OCI-LY1 (cell line): Measurements from ENCODE around the gene MDH1B.

ENCODE experiments used
- H2AFZ ChIP-seq: fragments of 200-600 bp; sonication (generic), shearing (Covaris generic); 2 replicates; pipeline ENCODE4 v1.6.0; 2014; ENCODE audit warnings: antibody characterized with exemption, mild to moderate bottlenecking, low read length
- H3F3A ChIP-seq: fragments of 200-600 bp; sonication (generic), shearing (Covaris generic); 2 replicates; pipeline ENCODE4 v1.6.0; 2014; ENCODE audit warnings: mild to moderate bottlenecking, antibody characterized with exemption, low read length, moderate library complexity; ENCODE audit not compliant: insufficient read depth
- H3K27ac ChIP-seq: fragments of 200-600 bp; sonication (generic); 2 replicates; pipeline ENCODE4 v1.5.1; 2014; ENCODE audit warnings: low read length, mixed run types, mild to moderate bottlenecking, low read depth; ENCODE audit not compliant: poor library complexity, severe bottlenecking
- H3K27me3 ChIP-seq: fragments of 200-600 bp; sonication (generic); 2 replicates; pipeline ENCODE4 v1.6.0; 2014; ENCODE audit warnings: antibody characterized with exemption, mild to moderate bottlenecking, low read length, moderate library complexity; ENCODE audit not compliant: insufficient read depth
- H3K36me3 ChIP-seq: fragments of 200-600 bp; sonication (generic); 2 replicates; pipeline ENCODE4 v1.6.1; 2014; ENCODE audit warnings: mild to moderate bottlenecking, antibody characterized with exemption, low read length, moderate library complexity, mixed read lengths; ENCODE audit not compliant: insufficient read depth
- H3K4me1 ChIP-seq: fragments of 200-600 bp; sonication (generic); 2 replicates; pipeline ENCODE4 v1.5.1; 2014; ENCODE audit warnings: mild to moderate bottlenecking, low read length, moderate library complexity; ENCODE audit not compliant: insufficient read depth, severe bottlenecking
- H3K4me2 ChIP-seq: fragments of 200-600 bp; sonication (generic), shearing (Covaris generic); 2 replicates; pipeline ENCODE4 v1.6.1; 2014; ENCODE audit warnings: low read length
- H3K4me3 ChIP-seq: fragments of 200-600 bp; sonication (generic); 2 replicates; pipeline ENCODE4 v1.5.1; 2014; ENCODE audit warnings: low read length, low read depth, mild to moderate bottlenecking, mixed read lengths; ENCODE audit not compliant: poor library complexity, severe bottlenecking
- H3K79me2 ChIP-seq: fragments of 200-600 bp; shearing (Covaris generic); 2 replicates; pipeline ENCODE4 v1.6.1; 2016; ENCODE audit warnings: mixed run types, low read length, mixed read lengths; ENCODE audit not compliant: insufficient read depth
- H3K9ac ChIP-seq: fragments of 200-600 bp; sonication (generic), shearing (Covaris generic); 2 replicates; pipeline ENCODE4 v1.6.1; 2014; ENCODE audit warnings: mild to moderate bottlenecking, low read length, mixed read lengths
- H3K9me2 ChIP-seq: fragments of 200-600 bp; sonication (generic), shearing (Covaris generic); 2 replicates; pipeline ENCODE4 v1.6.1; 2014; ENCODE audit warnings: low read depth, mild to moderate bottlenecking, low read length, mixed read lengths
- H3K9me3 ChIP-seq: fragments of 200-600 bp; shearing (Covaris generic); 2 replicates; pipeline ENCODE4 v1.6.1; 2014; ENCODE audit warnings: low read length, mixed read lengths
- H4K20me1 ChIP-seq: fragments of 200-600 bp; sonication (generic), shearing (Covaris generic); 2 replicates; pipeline ENCODE4 v1.6.0; 2016; ENCODE audit warnings: mild to moderate bottlenecking, low read length; ENCODE audit not compliant: insufficient read depth
- EZH2 ChIP-seq: fragments of 200-600 bp; sonication (generic), shearing (Covaris generic); IDR thresholded peaks from 2 replicates; pipeline ENCODE4 v1.8.0; 2017; ENCODE audit warnings: borderline replicate concordance, mixed run types, mild to moderate bottlenecking, antibody characterized with exemption, low read length, moderate library complexity, mixed read lengths
- TF ChIP-seq, protein P1 (sequence below): fragments of 200-600 bp; sonication (generic), shearing (Covaris generic); IDR thresholded peaks from 2 replicates; pipeline ENCODE4 v1.5.1; 2017; ENCODE audit warnings: mild to moderate bottlenecking, antibody characterized with exemption, low read length, moderate library complexity, mixed read lengths

MDH1B gene

DNA sequence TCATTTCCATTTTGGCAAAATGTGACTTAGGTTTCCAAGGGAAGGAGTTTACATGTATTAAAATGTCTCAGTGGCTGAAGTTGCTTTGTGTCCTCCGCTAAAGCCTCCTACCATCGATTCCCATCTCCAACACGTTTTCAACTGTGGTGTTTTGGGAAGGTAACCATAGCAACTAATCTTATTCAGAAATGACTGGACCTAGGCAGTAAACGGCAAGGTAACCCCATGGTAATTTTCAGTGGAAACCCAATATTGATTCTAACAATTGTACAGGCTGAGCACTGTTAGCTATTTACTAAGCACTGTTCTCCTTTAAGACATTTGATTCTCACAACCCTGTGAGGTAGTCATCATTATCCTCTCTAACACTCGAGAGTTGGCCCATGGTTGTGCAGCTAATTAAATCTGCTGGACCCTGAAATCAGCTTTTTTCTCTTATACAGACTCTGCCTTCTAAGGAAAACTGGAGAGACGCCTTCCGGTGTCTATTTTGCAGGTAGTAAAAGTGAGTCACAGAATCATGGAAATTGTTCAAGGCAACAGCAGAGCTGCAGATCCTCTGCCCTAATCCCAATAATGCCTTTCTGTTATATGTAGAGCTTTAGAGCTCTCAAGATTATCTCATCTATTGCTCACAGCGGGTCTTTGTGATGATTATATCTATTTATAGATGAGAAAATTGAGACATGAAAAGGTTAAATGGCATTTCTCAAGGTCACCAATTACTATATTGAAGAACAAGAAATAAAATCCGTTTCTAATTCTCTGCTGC lies 36.5 kb upstream of the MDH1B start:
- TF ChIP-seq, protein P1, sequence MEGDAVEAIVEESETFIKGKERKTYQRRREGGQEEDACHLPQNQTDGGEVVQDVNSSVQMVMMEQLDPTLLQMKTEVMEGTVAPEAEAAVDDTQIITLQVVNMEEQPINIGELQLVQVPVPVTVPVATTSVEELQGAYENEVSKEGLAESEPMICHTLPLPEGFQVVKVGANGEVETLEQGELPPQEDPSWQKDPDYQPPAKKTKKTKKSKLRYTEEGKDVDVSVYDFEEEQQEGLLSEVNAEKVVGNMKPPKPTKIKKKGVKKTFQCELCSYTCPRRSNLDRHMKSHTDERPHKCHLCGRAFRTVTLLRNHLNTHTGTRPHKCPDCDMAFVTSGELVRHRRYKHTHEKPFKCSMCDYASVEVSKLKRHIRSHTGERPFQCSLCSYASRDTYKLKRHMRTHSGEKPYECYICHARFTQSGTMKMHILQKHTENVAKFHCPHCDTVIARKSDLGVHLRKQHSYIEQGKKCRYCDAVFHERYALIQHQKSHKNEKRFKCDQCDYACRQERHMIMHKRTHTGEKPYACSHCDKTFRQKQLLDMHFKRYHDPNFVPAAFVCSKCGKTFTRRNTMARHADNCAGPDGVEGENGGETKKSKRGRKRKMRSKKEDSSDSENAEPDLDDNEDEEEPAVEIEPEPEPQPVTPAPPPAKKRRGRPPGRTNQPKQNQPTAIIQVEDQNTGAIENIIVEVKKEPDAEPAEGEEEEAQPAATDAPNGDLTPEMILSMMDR, result no peak
- TF ChIP-seq EZH2, result no peak
- no peak overlapping the region for H2AFZ ChIP-seq
- no peaks in the 10 kb centered on the region for H3K79me2 ChIP-seq
- H3K4me3 ChIP-seq, result no peak overlapping the region
- H3K27ac ChIP-seq, result no peak overlapping the region
- H3K4me2 ChIP-seq, result no peak overlapping the region
- no peak overlapping the region for H3K9ac ChIP-seq
- H3K9me3 ChIP-seq, result no peaks in the 10 kb centered on the region
- H3K36me3 ChIP-seq, result no peaks in the 10 kb centered on the region
- H3F3A ChIP-seq, result no peaks in the 10 kb centered on the region
- no peaks in the 10 kb centered on the region for H3K4me1 ChIP-seq
- no peaks in the 10 kb centered on the region for H3K27me3 ChIP-seq
- H3K9me2 ChIP-seq, result no peaks in the 10 kb centered on the region
- no peaks in the 10 kb centered on the region for H4K20me1 ChIP-seq

DNA sequence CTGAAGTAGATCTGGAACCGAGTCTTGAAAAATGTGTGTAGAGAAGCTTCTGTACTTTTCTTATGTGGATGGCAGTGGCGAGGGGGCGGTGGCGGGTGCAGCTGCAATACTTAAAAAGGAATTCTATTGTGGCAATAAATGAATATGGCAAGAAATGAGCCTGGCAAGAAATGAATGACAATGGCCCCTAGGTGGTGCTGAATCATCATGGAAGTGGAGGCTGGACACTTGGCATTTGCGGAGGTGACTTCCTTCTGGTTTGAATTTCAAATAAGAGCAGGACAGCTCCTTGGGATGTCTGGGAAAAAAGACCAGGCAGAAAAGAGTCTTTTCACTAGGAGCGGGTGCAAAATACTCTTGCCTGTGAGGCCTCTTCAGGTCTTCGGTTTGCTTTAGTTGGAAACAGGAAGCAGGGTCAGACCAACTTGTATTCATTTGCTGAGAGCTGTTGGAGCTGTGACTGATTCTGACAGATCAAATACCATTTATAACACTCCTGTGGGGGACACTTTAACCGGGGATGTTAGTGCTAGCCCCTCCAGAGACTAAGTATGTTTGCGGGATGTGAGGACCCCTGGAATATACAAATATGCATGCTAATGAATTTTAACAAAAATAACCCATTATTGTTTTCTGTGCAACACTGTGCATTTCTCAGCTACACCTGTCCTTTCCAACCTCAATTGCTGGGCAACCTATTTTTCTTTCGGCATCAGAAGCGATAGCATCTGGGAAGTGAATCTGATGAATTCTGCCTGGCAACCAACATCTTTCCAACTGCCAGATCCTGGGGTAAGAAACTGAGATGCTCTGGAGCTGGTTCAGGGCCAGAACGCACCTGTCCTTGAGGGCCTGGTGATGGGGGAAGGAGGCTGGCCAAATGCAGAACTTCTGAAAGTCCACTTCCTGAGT lies 35.6 kb upstream of the MDH1B start:
- H3K4me1 ChIP-seq, result no peaks in the 10 kb centered on the region
- H2AFZ ChIP-seq, result no peak overlapping the region

DNA sequence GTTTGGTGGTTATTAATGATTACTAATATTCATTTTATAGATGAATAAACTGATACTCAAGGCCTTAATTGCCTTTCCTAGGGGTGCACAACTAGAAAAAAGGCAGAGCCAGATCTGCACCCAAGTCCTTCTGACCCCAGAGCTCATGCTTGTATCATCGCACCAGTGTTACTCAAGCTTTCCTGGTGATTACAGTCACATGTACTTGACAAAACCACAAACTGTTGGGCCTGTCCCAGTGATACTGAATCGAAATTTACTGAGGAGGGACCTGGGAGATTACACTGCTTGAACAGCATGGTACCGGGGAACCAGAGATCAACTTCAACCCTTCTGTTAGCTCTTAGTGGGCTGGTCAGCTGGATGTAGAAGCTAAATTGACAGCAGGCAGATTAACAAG lies 34.0 kb upstream of the MDH1B start:
- Histone ChIP-seq H2AFZ (no peak overlapping the region), H3K79me2 (no peaks in the 10 kb centered on the region), H3K9ac (no peak overlapping the region), H3K36me3 (0 out of 2 replicates have a peak, but pooled peaks cover under 1% of the 10 kb centered on the region), H3K9me2 (no peaks in the 10 kb centered on the region), H4K20me1 (no peaks in the 10 kb centered on the region), H3K27ac (no peak overlapping the region), H3K9me3 (no peaks in the 10 kb centered on the region), H3F3A (no peaks in the 10 kb centered on the region), H3K27me3 (no peaks in the 10 kb centered on the region), H3K4me1 (no peaks in the 10 kb centered on the region), H3K4me3 (no peak overlapping the region), H3K4me2 (no peak overlapping the region)
- no peak for TF ChIP-seq EZH2
- TF ChIP-seq, protein P1, result no peak

More for the DNA sequence above, 35.6 kb upstream of the MDH1B start:
- Histone ChIP-seq H3K27me3 (no peaks in the 10 kb centered on the region), H3F3A (no peaks in the 10 kb centered on the region), H4K20me1 (no peaks in the 10 kb centered on the region), H3K36me3 (no peaks in the 10 kb centered on the region), H3K9ac (no peak overlapping the region; the same call in 1 of the 2 replicates), H3K9me3 (no peaks in the 10 kb centered on the region), H3K27ac (no peak overlapping the region), H3K9me2 (no peaks in the 10 kb centered on the region), H3K4me2 (peak overlapping the region; percentile 36; the same call in 1 of the 2 replicates), H3K4me3 (no peak overlapping the region), H3K79me2 (no peaks in the 10 kb centered on the region)
- TF ChIP-seq, protein P1, result peak; percentile 77
- no peak for TF ChIP-seq EZH2
